ENCODE data around the gene GORASP2. TPM values are rescaled to one million over a fixed set of nuclear protein-coding genes. Genes with fewer than 3 reads are reported as not detected.

GORASP2 gene
- polyA plus RNA-seq, 1 of the 3 experiments (the other 2 are of a cell fraction), result 127 TPM

DNA sequence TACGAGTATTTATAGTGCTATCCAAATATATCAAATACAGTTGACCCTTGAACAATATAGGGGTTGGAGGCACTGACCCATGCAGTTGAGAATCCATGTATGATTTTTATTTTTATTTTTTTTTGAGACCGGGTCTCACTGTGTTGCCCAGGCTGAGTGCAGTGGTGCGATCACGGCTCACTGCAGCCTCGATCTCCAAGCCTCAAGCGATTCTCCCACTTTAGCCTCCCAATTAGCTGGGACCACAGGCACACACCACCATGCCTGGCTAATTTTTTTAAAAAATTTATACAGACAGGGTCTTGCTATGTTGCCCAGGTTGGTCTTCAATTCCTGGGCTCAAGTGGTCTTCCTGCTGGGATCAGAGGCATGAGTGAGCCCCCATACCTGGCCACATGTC lies 70.6 kb downstream of the GORASP2 start:
- DNase-seq, result no peak
- no peak overlapping the region for H2AFZ ChIP-seq (ENCODE audit: low read depth)
- no peaks in the 10 kb centered on the region for H3F3A ChIP-seq (replicated peaks; ENCODE audit: insufficient read depth)
- H3K4me1 ChIP-seq (ENCODE audit: control insufficient read depth in 1 of 2, insufficient read depth in 2 of 2, low read depth in 1 of 2, low read length in 1 of 2), result no peaks in the 10 kb centered on the region
- 90% methylated on average over 6 of the region's 6 CpGs for WGBS (ENCODE audit: low lambda C conversion rate)
- H3K4me2 ChIP-seq, result no peak overlapping the region
- peaks cover 24 to 42% of the 10 kb centered on the region in 2 experiments for H3K36me3 ChIP-seq (replicated peaks in 1 of 2; ENCODE audit: control insufficient read depth in 1 of 2, insufficient read depth in 2 of 2, low read length in 1 of 2)
- no peaks in the 10 kb centered on the region for H3K27me3 ChIP-seq (ENCODE audit: insufficient read depth)
- H3K9me2 ChIP-seq, result no peaks in the 10 kb centered on the region
- no peak overlapping the region for H3K9ac ChIP-seq
- TF ChIP-seq, protein P1, sequence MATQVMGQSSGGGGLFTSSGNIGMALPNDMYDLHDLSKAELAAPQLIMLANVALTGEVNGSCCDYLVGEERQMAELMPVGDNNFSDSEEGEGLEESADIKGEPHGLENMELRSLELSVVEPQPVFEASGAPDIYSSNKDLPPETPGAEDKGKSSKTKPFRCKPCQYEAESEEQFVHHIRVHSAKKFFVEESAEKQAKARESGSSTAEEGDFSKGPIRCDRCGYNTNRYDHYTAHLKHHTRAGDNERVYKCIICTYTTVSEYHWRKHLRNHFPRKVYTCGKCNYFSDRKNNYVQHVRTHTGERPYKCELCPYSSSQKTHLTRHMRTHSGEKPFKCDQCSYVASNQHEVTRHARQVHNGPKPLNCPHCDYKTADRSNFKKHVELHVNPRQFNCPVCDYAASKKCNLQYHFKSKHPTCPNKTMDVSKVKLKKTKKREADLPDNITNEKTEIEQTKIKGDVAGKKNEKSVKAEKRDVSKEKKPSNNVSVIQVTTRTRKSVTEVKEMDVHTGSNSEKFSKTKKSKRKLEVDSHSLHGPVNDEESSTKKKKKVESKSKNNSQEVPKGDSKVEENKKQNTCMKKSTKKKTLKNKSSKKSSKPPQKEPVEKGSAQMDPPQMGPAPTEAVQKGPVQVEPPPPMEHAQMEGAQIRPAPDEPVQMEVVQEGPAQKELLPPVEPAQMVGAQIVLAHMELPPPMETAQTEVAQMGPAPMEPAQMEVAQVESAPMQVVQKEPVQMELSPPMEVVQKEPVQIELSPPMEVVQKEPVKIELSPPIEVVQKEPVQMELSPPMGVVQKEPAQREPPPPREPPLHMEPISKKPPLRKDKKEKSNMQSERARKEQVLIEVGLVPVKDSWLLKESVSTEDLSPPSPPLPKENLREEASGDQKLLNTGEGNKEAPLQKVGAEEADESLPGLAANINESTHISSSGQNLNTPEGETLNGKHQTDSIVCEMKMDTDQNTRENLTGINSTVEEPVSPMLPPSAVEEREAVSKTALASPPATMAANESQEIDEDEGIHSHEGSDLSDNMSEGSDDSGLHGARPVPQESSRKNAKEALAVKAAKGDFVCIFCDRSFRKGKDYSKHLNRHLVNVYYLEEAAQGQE (IDR thresholded peaks at IDR 0.05; ENCODE audit: low read depth, low read length), result no peak
- TF ChIP-seq POLR2AphosphoS5 (IDR thresholded peaks at IDR 0.05; ENCODE audit: low read depth, low read length) (no peak), FOSL2 (IDR thresholded peaks at IDR 0.05; ENCODE audit: borderline replicate concordance, low read depth) (no peak), RCOR1 (IDR thresholded peaks at IDR 0.05; ENCODE audit: low read length) (no peak), CHD2 (IDR thresholded peaks at IDR 0.05; ENCODE audit: low read length, partially characterized antibody) (no peak), SIN3A (IDR thresholded peaks at IDR 0.05; ENCODE audit: borderline replicate concordance, low read depth, low read length) (no peak), TEAD4 (IDR thresholded peaks at IDR 0.05; ENCODE audit: borderline replicate concordance, insufficient read depth) (no peak), GATA2 (CRISPR knock-in tag; IDR thresholded peaks at IDR 0.05) (no peak), FOXJ3 (CRISPR knock-in tag; IDR thresholded peaks at IDR 0.05) (no peak), TCF12 (IDR thresholded peaks at IDR 0.05) (no peak), MEF2A (IDR thresholded peaks at IDR 0.05; ENCODE audit: borderline replicate concordance, low read depth) (no peak), EP300 (IDR thresholded peaks at IDR 0.05; ENCODE audit: borderline replicate concordance in 1 of 2, low read depth in 1 of 2, low read length in 1 of 2) (no peak), MXI1 (IDR thresholded peaks at IDR 0.05; ENCODE audit: low read depth, low read length) (no peak)
- TF ChIP-seq, protein P2, sequence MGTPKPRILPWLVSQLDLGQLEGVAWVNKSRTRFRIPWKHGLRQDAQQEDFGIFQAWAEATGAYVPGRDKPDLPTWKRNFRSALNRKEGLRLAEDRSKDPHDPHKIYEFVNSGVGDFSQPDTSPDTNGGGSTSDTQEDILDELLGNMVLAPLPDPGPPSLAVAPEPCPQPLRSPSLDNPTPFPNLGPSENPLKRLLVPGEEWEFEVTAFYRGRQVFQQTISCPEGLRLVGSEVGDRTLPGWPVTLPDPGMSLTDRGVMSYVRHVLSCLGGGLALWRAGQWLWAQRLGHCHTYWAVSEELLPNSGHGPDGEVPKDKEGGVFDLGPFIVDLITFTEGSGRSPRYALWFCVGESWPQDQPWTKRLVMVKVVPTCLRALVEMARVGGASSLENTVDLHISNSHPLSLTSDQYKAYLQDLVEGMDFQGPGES (IDR thresholded peaks at IDR 0.05; ENCODE audit: low read depth, low read length), result no peak
- no peak overlapping the region for H3K4me3 ChIP-seq (ENCODE audit: low read depth in 2 of 2, low read length in 1 of 2)
- H3K27ac ChIP-seq (ENCODE audit: low read depth in 2 of 2, low read length in 1 of 2), result no peak overlapping the region
- H4K20me1 ChIP-seq (ENCODE audit: insufficient read depth), result no peaks in the 10 kb centered on the region
- no peaks in the 10 kb centered on the region for H3K9me3 ChIP-seq
- POLR2A ChIA-PET, result no interaction called here
- CTCF ChIA-PET, result interaction anchor here (1.4 kb wide), 1 partner anchor 26 kb away, joined by 4 read pairs; no protein-coding TSS in a partner anchor
- H3K79me2 ChIP-seq (ENCODE audit: insufficient read depth), result no peaks in the 10 kb centered on the region
